ENCODE measurements around the gene ERN2. TPM values are rescaled to one million over a fixed set of nuclear protein-coding genes. Genes with fewer than 3 reads are reported as not detected.

The ERN2 gene
- total RNA-seq, 4 donors from 2014 or later, result not detected

DNA sequence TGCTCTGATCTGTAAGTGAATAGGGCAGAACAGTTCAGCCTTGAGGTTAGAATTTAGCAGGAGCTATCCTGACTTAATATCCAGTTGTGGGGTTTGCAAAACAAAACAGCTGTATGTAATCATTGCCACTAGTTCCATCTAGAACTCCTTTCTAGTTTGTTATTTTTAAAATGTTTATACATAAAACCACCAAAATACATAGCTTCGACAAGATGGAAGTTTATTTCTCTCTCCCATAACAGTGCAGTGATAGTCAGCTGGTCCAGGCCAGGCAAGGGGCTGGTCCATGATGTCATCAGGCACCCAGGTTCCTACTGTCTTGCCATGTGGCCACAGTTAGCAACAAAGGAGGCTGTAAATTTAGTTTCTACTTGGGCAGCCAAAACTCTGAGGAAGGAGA, 44.8 kb downstream of the ERN2 start:
- TF ChIP-seq, protein P1, sequence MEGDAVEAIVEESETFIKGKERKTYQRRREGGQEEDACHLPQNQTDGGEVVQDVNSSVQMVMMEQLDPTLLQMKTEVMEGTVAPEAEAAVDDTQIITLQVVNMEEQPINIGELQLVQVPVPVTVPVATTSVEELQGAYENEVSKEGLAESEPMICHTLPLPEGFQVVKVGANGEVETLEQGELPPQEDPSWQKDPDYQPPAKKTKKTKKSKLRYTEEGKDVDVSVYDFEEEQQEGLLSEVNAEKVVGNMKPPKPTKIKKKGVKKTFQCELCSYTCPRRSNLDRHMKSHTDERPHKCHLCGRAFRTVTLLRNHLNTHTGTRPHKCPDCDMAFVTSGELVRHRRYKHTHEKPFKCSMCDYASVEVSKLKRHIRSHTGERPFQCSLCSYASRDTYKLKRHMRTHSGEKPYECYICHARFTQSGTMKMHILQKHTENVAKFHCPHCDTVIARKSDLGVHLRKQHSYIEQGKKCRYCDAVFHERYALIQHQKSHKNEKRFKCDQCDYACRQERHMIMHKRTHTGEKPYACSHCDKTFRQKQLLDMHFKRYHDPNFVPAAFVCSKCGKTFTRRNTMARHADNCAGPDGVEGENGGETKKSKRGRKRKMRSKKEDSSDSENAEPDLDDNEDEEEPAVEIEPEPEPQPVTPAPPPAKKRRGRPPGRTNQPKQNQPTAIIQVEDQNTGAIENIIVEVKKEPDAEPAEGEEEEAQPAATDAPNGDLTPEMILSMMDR (IDR thresholded peaks at IDR 0.05; ENCODE audit: low read depth), result no peak

DNA sequence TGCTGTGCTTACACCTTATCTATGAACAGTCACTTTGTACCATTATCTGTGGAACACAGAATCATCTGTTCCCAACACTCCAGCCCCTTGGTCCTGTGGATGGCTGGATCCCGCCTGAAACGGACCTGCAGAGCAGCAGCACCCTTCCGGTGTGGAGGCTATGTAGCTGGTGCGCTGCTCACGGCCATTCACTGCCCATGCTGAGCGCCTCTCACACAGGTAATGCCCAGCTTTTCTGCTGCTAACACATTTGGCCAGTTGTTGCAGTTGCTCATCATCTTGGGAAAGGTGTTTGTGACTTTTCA, 45.7 kb downstream of the ERN2 start:
- TF ChIP-seq, protein P1 (IDR thresholded peaks at IDR 0.05; ENCODE audit: low read depth), result no peak

DNA sequence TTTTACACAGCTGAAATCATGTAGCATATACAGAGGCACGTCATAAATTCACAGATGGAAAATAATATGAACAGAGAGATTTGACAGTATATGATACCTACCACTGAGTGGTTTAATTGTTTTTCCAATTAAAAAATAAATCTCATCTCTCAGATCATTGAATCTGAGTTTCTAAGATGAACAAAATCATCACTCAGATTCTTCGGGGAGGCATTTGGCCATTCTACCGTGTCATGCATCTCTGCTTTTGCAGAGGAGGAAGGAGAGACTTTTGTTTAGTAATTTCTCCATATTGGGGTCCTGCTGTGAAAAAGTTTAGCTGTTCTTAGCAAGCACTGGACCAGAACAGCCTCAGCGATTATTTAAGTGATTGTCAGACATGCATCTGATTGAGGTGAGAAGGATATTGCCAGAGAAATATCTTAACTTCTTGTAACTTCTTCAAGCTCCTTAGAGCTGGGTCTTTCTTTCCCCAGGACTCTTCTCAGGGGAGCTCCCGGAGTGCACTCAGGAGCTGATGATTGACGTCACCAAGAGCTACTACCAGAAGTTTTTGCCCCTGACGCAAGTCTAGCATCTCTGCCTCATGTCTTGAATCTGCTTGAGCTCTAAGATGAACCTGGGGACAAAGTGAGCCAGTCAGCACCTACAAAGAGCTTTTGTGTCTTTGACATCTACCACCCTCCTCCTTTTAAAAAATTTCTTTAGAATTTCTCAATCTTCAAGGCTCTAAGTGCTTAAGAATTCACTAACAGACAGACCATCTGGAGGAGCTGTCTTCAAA, 46.3 kb downstream of the ERN2 start:
- TF ChIP-seq, protein P1 (IDR thresholded peaks at IDR 0.05; ENCODE audit: low read depth), result no peak

DNA sequence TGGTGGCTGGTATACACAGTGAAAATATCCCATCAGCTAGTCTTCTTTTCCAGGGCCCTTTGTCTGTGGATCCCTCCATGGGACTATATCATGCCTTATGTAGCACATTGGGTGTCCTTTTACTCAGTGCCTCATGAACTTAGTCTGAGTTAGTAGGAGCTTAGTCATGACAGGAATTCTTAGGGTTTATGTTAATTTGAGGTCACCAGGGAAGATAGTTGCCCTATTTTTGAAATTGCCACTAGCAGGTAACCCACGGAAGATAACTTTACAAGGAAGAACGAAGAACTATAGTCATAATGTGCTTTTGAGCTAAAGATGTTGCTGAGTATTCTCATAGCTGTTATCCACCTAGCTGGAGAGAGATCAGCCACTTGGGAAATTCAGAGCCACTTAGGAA, 49.1 kb downstream of the ERN2 start:
- TF ChIP-seq, protein P1 (IDR thresholded peaks at IDR 0.05; ENCODE audit: low read depth), result no peak

DNA sequence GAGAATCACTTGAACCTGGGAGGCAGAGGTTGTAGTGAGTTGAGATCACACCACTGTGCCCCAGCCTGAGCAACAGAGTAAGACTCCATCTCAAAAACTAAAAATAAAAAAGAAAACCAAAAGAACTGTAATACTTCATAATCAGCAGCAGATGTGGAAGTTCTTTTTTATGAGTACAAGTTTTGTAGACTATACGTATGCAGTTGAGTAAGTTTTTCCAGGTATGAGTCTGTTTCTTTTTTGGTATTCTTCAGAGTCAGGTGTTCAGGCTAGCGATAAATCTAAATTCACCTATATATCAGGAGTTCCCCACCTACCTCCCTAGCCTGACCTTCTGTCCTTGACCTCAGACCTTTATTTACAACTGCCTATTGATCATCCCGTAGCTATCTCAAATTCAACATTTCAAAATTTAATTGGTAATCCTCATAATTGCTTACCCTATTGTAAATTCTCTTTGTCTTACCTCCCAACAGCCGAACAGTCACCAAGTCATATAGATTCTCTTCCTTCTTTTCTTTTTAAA, 61.0 kb downstream of the ERN2 start:
- TF ChIP-seq, protein P1 (IDR thresholded peaks at IDR 0.05; ENCODE audit: low read depth), result no peak

DNA sequence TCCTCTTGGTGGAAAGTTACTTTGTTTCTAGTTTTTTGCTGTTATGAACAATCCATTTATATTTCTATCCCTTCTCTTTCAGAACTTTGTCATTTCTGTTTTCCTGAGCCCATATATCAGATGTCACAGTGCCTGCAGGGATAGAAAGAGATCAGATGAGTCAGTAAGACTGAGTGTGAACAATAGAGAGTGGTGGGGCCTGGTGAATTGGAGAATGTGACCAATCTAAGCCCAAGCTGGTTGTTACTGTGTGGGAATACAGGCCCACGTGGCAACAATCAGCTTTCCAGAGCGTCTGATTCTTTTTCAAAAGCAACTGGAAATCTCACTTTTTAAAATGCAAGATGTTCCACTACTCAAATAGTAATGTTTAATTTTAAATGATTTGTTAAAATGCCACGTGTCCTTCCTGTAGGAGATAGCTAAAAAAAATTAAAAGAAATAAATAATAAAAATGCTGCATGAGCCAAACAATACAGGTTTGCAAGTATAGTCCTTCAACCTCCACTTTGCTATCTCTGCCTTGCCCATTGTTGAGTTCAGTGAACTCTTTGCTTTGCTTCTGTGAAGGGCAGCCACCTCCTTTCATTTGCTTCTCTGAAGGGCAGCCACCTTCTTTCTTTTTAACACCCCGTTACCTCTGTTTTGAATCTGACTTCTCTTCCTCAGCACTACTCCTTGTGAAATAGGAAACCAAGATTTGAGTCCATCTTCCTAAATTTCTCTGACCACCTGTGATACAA, 62.2 kb downstream of the ERN2 start:
- TF ChIP-seq, protein P1 (IDR thresholded peaks at IDR 0.05; ENCODE audit: low read depth), result no peak

DNA sequence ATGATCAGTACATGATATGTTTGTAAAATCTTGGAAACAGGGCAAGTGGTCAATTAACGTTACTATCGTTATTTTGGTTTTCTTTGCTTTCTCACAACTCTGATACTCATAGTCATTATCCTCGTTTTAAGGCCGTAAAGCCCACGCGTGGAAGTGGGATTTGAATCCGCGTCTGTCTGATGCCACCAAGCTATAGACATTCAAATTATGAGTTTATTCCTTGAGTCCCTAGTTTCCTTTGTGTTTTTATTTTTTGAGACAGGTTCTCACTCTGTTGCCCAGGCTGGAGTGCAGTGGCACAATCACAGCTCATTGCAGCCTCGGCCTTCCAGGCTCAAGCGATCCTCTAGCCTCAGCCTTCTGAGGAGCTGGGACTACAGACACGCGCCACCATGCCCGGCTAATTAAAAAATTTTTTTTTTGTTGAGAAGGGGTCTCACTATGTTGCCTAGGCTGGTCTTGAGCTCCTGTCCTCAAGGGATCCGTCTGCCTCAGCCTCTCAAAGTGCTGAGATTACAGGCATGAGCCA, 70.7 kb downstream of the ERN2 start:
- TF ChIP-seq, protein P1 (IDR thresholded peaks at IDR 0.05; ENCODE audit: low read depth), result no peak

Data from subcutaneous adipose tissue (tissue), 4 donors.